LHCN-M2 (cell line): ENCODE results near the gene GMEB2. TPM values are rescaled to one million over a fixed set of nuclear protein-coding genes. Genes with fewer than 3 reads are reported as not detected.
"Not testable (repeated sequence)": the region's sequence is repeated elsewhere in the genome, so short reads cannot be mapped to it uniquely, and the experiment has no call there.

Experiments used
- DNase-seq: peaks from one replicate; pipeline ENCODE4 v3.0.0-alpha.2; 2012; ENCODE audit warnings: low read depth
- polyA plus RNA-seq: library from polyadenylated mRNA; unstranded; fragments of >200 nt; gene quantifications from one replicate; pipeline ENCODE4 v1.2.1, GENCODE V29; 2012; ENCODE audit warnings: missing spikeins
- total RNA-seq: library from RNA; depleted of rRNA; stranded (reverse); fragments of >200 nt; gene quantifications from 2 replicates; pipeline ENCODE4 v1.2.3, GENCODE V29; 2014; rRNA removed

Gene GMEB2
- total RNA-seq: 12.7 and 14.9 TPM in 2 replicates
- polyA plus RNA-seq: 7.0 TPM

GRCh38 chr20:63626424-63627128 is at the start of gene GMEB2:
GMEB2 (minus strand) TSS chr20:63627101; CDS start chr20:63619397, 7,704 bp downstream.
- peak; percentile 64 for DNase-seq

- DNase-seq: no peak
Observed at GRCh38 chr20:63675681-63676368, 48.9 kb upstream of the GMEB2 start.

GRCh38 chr20:63673951-63674350 is 47.0 kb upstream of the GMEB2 start:
- no peak for DNase-seq

- DNase-seq: no peak
Observed at GRCh38 chr20:63672666-63673065, 45.8 kb upstream of the GMEB2 start.

- DNase-seq: not testable (repeated sequence)
Observed at GRCh38 chr20:63671695-63672094, 44.8 kb upstream of the GMEB2 start.

- DNase-seq: no peak
Observed at GRCh38 chr20:63668351-63668750, 41.5 kb upstream of the GMEB2 start.

GRCh38 chr20:63667858-63668257 is 41.0 kb upstream of the GMEB2 start:
- no peak for DNase-seq

GRCh38 chr20:63665708-63666107 is 38.8 kb upstream of the GMEB2 start:
- no peak for DNase-seq

GRCh38 chr20:63664861-63665594 is 38.1 kb upstream of the GMEB2 start:
- no peak for DNase-seq

GRCh38 chr20:63664143-63664851 is 37.4 kb upstream of the GMEB2 start:
- DNase-seq: no peak

GRCh38 chr20:63663332-63664066 is 36.6 kb upstream of the GMEB2 start:
- no peak for DNase-seq

GRCh38 chr20:63662813-63663189 is 35.9 kb upstream of the GMEB2 start:
- DNase-seq: no peak

GRCh38 chr20:63661959-63662812 is 35.3 kb upstream of the GMEB2 start:
- no peak for DNase-seq

GRCh38 chr20:63661108-63661507 is 34.2 kb upstream of the GMEB2 start:
- no peak for DNase-seq

- no peak for DNase-seq
Observed at GRCh38 chr20:63660622-63661021, 33.7 kb upstream of the GMEB2 start.

GRCh38 chr20:63660174-63660573 is 33.3 kb upstream of the GMEB2 start:
- DNase-seq: not testable (repeated sequence)

GRCh38 chr20:63659370-63659769 is 32.5 kb upstream of the GMEB2 start:
- no peak for DNase-seq

- no peak for DNase-seq
Observed at GRCh38 chr20:63658749-63659187, 31.9 kb upstream of the GMEB2 start.

GRCh38 chr20:63657937-63658748 is 31.2 kb upstream of the GMEB2 start, which contains the start of gene RTEL1:
RTEL1 (plus strand) TSS chr20:63658312; CDS start chr20:63659403, 1,091 bp downstream.
- peak; percentile 86 for DNase-seq
